NCI-H1930 (cell line): ENCODE results near the gene CRAMP1.
A peak's percentile ranks its signal among the peaks of the same experiment; 100 is the strongest.
"Not testable (repeated sequence)": the region's sequence is repeated elsewhere in the genome, so short reads cannot be mapped to it uniquely, and the experiment has no call there.

ENCODE experiments used
- DNase-seq, 2 experiments: peaks; one replicate each; lab custom pipeline; 2025; lab: John Stamatoyannopoulos, UW

Gene CRAMP1

DNA sequence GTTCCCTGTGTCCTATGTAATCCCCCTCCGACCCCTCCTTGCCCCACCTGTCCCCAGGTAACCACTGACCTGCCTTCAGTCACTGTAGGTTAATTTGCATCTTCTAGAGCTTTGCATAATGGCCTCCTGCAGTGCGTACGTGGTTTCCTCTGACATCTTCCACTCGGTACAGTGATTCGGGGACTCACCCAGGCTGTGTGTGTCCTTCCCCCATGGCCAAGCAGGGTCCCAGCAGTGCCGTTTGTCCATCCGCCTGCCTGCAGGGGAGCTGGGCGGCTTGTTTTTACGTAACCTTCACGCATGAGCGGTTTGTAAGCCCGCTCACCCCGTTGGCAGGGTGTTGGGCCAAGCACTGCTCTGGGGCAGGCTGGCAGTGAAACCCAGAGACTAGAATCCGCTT is 101.8 kb downstream of the CRAMP1 start:
- DNase-seq = no peak

- DNase-seq = no peak
Measured at GRCh38 chr16:1715220-1715619, 103.1 kb downstream of the CRAMP1 start.

DNA sequence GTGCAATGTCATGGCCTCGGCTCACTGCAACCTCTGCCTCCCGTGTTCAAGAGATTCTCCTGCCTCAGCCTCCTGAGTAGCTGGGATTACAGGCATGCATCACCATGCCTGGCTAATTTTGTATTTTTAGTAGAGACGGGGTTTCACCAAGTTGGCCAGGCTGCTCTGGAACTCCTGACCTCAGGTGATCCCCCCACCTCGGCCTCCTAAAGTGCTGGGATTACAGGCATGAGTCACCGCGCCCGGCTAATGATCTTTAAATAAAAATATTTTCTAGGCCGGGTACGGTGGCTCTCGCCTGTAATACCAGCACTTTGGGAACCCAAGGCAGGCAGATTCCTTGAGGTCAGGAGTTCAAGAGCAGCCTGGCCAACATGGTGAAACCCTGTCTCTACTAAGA is 106.1 kb downstream of the CRAMP1 start:
- DNase-seq = not testable (repeated sequence)

GRCh38 chr16:1719559-1720229 is 107.5 kb downstream of the CRAMP1 start:
- DNase-seq = peak; percentile 43 to 53

GRCh38 chr16:1721372-1721771 is 109.2 kb downstream of the CRAMP1 start:
- DNase-seq = no peak

- DNase-seq = no peak
Measured at GRCh38 chr16:1723450-1724147, 111.4 kb downstream of the CRAMP1 start.

GRCh38 chr16:1724491-1724890 is 112.3 kb downstream of the CRAMP1 start:
- no peak for DNase-seq

- no peak for DNase-seq
Measured at GRCh38 chr16:1726661-1727502, 114.7 kb downstream of the CRAMP1 start.
